ENCODE measurements around the gene ADSS1.
"Not testable (repeated sequence)": the region's sequence is repeated elsewhere in the genome, so short reads cannot be mapped to it uniquely, and the experiment has no call there.

Gene ADSS1

GRCh38 chr14:104741108-104741802 is 17.2 kb downstream of the ADSS1 start:
- Histone ChIP-seq H3K4me3 (no peak overlapping the region), H3K27ac (no peak overlapping the region)

GRCh38 chr14:104741803-104742251 is 17.8 kb downstream of the ADSS1 start:
- Histone ChIP-seq H3K4me3 (no peak overlapping the region), H3K27ac (no peak overlapping the region)

GRCh38 chr14:104742586-104743455 is 18.8 kb downstream of the ADSS1 start:
- no peak overlapping the region for H3K27ac ChIP-seq
- no peak overlapping the region for H3K4me3 ChIP-seq

GRCh38 chr14:104743461-104744380 is 19.7 kb downstream of the ADSS1 start:
- no peak overlapping the region for H3K4me3 ChIP-seq
- H3K27ac ChIP-seq = no peak overlapping the region

- H3K4me3 ChIP-seq = no peak overlapping the region
- no peak overlapping the region for H3K27ac ChIP-seq
Observed at GRCh38 chr14:104744484-104744883, 20.5 kb downstream of the ADSS1 start.

- H3K27ac ChIP-seq = no peak overlapping the region
Observed at GRCh38 chr14:104745431-104745830, 21.4 kb downstream of the ADSS1 start.

GRCh38 chr14:104746071-104746545 is 22.1 kb downstream of the ADSS1 start:
- H3K4me3 ChIP-seq = no peak overlapping the region
- peak overlapping the region in 9 of 21 experiments; percentile 4 to 60 (median 35) for H3K27ac ChIP-seq

More at GRCh38 chr14:104745431-104745830, 21.4 kb downstream of the ADSS1 start:
- no peak overlapping the region for H3K4me3 ChIP-seq

GRCh38 chr14:104746934-104747481 is 23.0 kb downstream of the ADSS1 start:
- peak overlapping the region in 13 of 21 experiments; percentile 4 to 76 (median 27) for H3K27ac ChIP-seq
- H3K4me3 ChIP-seq = no peak overlapping the region

GRCh38 chr14:104747876-104748275 is 23.8 kb downstream of the ADSS1 start:
- Histone ChIP-seq H3K4me3 (no peak overlapping the region), H3K27ac (peak overlapping the region in 9 of 21 experiments; percentile 6 to 76 (median 40))

GRCh38 chr14:104749111-104749649 is 25.2 kb downstream of the ADSS1 start:
- H3K27ac ChIP-seq = peak overlapping the region in 5 of 21 experiments; percentile 5 to 76 (median 44)

GRCh38 chr14:104750056-104750752 is 26.2 kb downstream of the ADSS1 start:
- H3K4me3 ChIP-seq = no peak overlapping the region
- H3K27ac ChIP-seq = peak overlapping the region in 3 of 21 experiments; percentile 18 to 76 (median 44)

More at GRCh38 chr14:104749111-104749649, 25.2 kb downstream of the ADSS1 start:
- no peak overlapping the region for H3K4me3 ChIP-seq

- peak overlapping the region in 1 of 21 experiments; percentile 76 for H3K27ac ChIP-seq
- H3K4me3 ChIP-seq = not testable (repeated sequence)
Observed at GRCh38 chr14:104750753-104751057, 26.7 kb downstream of the ADSS1 start.

GRCh38 chr14:104751539-104752422 is 27.8 kb downstream of the ADSS1 start:
- H3K4me3 ChIP-seq = peak overlapping the region; percentile 65 to 99 (median 84)

GRCh38 chr14:104752423-104752734 is 28.4 kb downstream of the ADSS1 start:
- Histone ChIP-seq H3K27ac (peak overlapping the region; percentile 37 to 96 (median 84)), H3K4me3 (peak overlapping the region; percentile 65 to 99 (median 84))

More at GRCh38 chr14:104751539-104752422, 27.8 kb downstream of the ADSS1 start:
- H3K27ac ChIP-seq = peak overlapping the region; percentile 37 to 96 (median 84)

GRCh38 chr14:104752735-104753527 is 28.9 kb downstream of the ADSS1 start, which contains the start of gene SIVA1:
Gene SIVA1 (plus strand): TSS chr14:104753147. CDS start chr14:104753202, 55 bp downstream.
- Histone ChIP-seq H3K27ac (peak within 1 kb of the TSS; percentile 69 to 99 (median 92)), H3K4me3 (peak within 1 kb of the TSS; percentile 65 to 99 (median 84))

- peak overlapping the region; percentile 69 to 99 (median 92) for H3K27ac ChIP-seq
- peak overlapping the region; percentile 65 to 99 (median 84) for H3K4me3 ChIP-seq
Observed at GRCh38 chr14:104753528-104754212, 29.6 kb downstream of the ADSS1 start.
